ENCODE data around the gene TRAIP.

- no peak for TF ChIP-seq CTCF (conservative IDR thresholded peaks at IDR 0.05)
- TF ChIP-seq EZH2 (IDR thresholded peaks at IDR 0.05; ENCODE audit: low read depth) = no peak
Observed at GRCh38 chr3:49801160-49801559, 55.2 kb downstream of the TRAIP start.
